NOMO-1 (cell line): ENCODE results near the gene POLD1.
"Not testable (repeated sequence)": the region's sequence is repeated elsewhere in the genome, so short reads cannot be mapped to it uniquely, and the experiment has no call there.

Experiments used
- DNase-seq, 2 experiments: peaks; one replicate each; lab custom pipeline; 2025; ENCODE audit not compliant: unreplicated experiment in 2 of 2; lab: John Stamatoyannopoulos, UW

The POLD1 gene

DNA sequence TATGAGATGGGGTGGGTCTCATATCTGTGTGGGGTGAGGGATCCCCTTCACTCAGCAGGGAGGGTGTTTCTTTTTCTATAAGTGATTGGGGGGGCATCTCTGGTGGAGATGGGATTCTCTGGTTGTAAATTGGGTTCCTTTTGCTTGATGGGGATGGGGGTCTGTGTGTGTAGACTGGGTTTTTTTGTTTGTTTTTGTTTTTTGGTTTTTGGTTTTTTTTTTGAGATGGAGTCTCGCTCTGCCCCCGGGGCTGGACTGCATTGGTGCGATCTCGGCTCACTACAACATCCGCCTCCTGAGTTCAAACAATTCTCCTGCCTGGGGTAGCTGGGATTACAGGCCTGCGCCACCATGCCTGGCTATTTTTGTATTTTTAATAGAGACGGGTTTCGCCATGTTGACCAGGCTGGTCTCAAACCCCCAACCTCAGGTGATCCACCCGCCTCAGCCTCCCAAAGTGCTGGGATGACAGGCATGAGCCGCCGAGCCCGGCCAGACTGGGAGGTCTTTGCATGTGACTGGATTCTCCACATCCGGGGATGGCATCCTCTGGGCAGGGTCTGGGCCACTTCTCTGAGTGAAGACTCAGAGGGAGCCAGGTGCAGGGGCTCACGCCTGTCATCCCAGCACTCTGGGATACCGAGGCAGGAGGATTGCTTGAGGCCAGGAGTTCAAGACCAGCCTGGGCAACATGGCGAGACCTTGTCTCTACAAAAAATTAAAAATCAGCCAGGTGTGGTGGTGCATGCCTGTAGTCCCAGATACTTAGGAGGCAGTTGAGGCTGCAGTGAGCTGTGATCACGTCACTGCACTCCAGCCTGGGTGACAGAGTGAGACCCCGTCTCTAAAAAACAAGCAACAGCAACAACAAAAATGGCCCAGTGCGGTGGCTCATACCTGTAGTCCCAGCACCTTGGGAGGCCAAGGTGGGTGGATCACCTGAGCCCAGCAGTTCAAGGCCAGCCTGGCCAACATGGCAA is 49.3 kb downstream of the POLD1 start:
- DNase-seq: no peak

DNA sequence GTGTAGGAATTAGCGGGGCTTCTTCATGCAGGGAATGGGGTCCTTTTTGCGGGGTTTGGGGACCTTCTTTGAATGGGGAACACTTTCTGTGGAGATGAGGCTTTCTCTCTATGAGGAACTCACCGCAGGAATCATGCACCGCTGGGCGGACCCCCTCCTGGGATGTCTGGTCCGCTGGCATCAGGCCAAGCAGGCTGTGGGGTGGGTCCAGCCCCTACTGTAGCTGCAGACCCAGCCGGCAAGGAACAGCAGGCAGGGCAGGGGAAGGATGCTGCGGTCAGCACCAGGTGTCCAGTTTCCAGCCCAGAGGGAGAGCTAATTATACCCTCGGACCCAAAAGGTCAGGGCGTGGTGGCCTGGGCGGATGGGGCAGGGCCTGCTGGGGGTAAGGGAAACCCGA is 50.4 kb downstream of the POLD1 start:
- DNase-seq: no peak

DNA sequence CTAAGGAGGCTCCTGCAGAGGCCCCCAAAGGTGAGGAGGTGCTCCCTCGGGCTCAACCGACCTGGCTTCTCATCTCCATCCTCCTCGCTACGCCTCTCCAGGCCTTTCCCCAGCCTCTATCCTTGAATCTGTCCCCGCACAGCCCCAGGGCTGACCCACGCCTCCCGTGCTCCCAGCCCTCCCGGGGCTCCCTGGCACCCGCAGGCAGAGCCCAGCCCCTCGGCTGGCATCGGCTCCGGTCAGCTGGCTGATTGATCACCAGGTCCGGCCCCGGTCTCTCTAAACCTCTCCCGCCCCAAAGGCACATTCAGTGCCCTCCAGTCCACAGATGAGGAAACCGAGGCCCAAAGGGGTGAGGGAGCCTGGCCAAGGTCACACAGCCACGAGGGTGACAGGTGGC is 51.1 kb downstream of the POLD1 start:
- no peak for DNase-seq

DNA sequence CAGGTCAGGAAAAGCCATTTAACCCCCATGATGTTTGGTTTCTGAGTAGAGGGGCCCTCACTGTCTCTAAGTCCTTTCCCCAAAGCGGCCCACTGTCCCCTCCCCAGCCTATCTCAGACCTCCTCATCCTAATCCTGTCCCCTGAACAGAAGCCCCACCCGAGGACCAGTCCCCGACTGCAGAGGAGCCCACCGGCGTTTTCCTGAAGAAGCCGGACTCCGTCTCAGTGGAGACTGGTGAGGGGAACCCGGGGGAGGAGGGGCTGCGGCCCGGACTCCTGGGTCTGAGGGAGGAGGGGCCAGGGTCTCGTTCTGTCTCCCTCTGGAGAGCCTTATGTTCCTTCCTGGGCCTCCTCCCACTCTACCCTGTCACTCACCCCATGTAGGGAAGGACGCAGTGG is 51.5 kb downstream of the POLD1 start:
- no peak for DNase-seq

DNA sequence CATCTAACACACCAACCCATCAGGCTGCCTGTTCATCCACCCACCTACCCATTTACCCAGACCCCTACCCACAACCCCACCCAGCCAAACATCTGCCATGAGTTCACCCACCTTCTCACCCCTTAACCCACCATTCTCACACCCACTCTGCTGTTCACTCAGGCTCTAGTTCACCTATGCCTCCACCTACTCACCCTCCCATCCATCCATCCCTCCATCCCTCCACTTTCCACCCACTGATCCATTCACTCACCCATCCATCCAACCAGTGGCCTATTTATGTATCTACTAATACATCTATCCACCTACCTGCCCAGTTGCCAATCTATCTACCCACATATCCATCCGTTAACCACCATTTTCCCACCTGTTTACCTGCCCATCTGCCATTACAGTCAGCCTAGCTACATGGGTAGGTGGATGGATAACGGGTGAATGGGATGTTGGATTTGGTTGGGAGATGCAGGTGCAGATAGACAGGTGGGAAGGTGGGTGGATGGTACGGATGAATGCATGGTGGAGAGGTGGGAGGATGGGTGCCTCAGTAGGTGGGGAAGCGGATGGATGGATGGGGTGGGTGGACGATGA is 53.8 kb downstream of the POLD1 start:
- no peak for DNase-seq

DNA sequence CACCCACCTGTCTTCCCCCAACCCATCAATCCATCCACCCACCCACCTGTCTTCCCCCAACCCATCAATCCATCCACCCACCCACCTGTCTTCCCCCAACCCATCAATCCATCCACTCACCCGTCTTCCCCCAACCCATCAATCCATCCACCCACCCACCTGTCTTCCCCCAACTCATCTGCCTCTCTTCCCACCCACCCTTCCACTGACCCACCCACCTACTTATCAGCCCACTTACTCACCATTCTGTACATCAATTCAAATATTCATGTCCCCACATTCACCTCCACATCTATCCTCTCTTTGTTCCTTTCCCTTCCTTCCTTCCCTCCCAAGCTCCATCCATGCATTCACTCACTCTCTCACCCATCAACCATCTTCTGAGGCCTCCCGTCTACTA is 55.0 kb downstream of the POLD1 start:
- DNase-seq: not testable (repeated sequence)

DNA sequence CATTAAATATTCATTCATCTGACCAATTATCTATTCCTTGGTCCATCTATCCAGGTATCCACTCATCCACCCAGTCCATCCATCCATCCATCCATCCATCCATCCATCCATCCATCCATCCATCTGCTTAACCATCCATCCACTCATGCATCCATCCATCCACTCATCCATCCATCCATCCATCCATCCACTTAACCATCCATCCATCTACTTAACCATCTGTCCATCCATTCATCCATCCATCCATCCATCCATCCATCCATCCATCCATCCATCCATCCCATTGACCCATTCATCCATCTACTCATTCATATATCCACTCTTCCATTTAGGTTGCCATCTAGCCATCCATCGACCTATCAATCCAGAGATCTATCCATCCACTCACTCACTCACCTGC is 59.9 kb downstream of the POLD1 start:
- no peak for DNase-seq

DNA sequence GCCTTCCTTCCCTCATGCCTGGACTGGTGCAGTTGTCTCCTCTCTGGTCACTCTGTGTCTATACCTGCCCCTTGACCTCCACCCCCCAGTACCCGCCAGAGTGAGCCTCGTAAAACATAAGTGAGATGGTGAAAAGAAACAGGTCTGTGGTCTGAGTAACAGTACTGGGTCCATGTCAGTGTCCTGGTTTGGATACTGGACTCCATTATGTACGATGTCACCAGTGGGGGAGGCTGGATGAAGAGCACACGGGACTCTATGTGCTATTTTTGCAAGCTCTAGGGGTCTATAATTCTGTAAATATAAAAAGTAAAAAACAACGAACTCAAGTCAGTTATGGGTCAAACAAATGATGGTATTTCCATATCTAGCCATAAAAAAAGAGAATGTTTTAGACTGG is 62.9 kb downstream of the POLD1 start:
- no peak for DNase-seq

DNA sequence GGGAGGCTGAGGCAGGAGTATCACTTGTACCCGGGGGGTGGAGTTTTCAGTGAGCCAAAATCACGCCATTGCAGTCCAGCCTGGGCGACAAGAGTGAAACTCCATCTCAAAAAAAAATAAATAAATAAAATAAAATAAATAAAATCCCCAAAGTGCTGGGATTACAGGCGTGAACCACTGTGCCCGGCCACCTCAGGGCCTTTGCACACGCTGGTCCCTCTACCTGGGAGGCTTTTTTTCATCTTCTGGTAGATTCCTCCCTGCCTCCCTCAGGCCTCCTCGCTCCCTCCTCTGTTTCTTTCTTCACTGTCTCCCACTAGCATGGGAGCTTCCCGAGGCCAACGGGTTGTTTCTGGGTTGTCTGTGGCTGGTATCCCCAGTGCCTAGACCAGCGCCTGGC is 63.6 kb downstream of the POLD1 start:
- DNase-seq: no peak

DNA sequence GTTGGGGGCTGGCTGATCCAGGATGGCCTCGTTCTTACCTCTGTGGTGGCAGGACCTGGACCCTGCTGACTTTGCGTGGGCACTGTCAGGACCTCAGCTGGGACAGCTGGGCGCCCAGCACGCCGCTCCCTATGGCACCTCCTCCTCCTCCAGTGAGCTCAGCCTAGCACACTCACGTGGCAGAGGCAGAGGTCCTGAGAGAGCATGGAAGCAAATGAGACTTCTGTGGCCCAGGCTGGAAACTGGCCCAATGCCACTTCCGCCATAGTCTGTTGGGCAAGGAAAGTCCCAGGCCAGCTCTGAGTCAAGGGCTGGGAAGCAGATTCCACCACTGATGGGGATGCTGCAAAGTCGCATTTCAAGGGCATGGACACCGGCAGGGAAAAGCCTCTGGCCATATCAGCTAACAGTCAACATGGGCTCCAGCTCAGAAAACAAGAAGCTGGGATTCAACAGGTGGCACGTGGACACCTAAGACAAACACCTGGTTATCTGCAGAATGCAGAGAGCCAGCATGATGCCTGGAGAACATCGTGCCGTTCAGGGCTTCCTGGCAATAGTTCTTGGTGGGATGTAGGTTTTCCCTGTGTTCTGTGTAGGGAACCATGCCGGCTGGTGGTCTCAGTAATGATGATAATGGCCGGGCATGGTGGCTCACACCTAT is 65.2 kb downstream of the POLD1 start:
- DNase-seq: no peak

DNA sequence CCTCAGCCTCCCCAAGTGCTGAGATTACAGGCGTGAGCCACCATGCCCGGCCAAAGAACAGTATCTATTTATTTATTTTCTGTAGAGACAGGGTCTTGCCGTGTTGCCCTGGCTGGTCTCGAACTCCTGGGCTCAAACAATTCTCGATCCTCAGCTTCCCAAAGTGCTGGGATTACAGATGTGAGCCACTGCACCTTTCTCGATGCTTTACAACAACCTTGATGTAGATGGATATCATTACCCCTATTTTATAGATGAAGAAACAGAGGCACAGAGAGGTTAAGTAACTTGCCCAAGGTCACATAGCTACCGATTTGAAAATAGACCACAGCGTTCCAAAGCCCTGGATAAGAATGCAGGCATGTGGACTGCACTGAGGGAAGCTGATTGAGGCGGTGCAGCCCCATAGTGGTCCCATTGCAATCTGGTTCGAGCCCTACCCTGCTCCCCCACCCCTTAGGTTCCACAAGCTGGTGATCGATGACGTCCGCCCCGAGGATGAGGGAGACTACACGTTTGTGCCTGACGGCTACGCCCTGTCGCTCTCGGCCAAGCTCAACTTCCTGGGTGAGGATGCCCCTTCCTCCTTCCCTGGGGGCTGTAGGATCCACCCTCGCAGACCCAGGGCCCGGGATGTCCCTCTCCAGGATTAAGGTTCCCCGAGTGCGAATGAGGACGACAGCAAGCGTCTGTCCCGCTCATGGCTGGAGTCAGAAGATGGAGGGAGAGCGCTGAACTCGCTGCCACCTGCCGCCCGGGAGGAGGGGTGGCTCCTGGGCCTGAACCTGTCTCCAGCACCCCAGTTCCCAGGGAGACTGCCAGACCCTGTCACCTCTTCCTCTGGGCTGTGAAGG is 66.4 kb downstream of the POLD1 start:
- DNase-seq: no peak

DNA sequence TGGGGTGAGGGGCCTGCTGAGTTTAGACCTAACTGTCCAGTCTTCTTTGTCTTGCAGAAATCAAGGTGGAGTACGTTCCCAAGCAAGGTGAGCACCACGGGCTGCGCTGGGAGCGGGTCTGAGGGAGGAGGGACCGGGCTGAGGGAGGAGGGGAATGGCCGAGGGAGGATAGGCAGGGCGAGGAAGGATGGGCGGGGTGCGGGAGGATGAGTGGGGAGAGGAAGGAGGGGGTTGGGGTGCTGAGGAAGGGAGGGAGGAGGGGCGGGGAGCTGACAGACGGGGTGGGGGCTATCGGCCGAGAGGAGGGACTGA is 67.0 kb downstream of the POLD1 start:
- no peak for DNase-seq

DNA sequence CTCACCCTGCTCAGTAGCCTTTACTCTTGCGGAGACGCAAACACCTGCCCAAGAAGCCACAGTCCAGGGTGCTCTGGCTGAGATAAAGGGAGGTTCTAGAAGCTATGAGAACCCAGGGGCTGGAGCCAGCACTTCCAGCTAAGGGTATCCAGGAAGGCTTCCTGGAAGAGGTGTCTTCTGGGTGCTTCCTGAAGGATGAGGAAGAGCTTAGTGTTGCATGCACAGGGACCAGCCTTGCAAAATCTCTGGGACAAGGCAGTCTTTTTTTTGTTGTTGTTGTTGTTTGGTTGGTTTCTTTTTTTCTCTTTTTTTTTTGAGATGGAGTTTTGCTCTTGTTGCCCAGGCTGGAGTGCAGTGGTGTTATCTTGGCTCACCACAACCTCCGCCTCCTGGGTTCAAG is 69.1 kb downstream of the POLD1 start:
- DNase-seq: no peak

DNA sequence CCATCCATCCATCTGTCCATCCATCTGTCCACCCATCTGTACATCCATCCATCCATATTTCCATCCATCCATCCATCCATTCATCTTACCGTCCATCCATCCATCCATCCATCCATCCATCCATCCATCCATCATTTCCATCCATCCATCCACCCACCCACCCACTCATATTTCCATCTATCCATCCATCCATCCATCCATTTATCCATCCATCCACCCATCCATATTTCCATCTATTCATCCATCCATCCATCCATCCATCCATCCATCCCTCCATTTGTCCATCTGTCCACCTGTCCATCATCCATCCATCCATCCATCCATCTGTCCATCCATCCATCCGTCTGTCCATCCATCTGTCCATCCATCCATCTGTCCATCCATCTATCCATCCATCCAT is 71.8 kb downstream of the POLD1 start:
- DNase-seq: no peak

DNA sequence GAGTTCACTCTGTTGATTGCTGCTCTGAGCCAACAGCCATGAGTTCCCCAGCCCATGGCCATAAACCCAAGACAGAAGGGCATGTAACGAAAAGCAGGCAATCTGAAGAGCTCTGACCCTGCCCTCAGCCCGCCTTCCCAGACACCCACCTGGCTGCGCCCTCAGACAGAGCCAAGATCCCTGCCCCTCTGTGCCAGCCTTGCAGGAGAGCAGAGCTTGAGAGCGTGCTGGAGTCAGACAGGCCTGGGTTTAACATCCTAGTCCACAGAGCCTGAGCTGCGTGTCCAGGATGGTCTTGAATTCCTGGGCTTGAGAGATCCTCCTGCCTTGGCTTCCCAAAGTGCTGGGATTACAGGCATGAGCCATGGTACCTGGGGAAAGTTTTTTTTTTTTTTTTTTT is 73.2 kb downstream of the POLD1 start:
- no peak for DNase-seq

DNA sequence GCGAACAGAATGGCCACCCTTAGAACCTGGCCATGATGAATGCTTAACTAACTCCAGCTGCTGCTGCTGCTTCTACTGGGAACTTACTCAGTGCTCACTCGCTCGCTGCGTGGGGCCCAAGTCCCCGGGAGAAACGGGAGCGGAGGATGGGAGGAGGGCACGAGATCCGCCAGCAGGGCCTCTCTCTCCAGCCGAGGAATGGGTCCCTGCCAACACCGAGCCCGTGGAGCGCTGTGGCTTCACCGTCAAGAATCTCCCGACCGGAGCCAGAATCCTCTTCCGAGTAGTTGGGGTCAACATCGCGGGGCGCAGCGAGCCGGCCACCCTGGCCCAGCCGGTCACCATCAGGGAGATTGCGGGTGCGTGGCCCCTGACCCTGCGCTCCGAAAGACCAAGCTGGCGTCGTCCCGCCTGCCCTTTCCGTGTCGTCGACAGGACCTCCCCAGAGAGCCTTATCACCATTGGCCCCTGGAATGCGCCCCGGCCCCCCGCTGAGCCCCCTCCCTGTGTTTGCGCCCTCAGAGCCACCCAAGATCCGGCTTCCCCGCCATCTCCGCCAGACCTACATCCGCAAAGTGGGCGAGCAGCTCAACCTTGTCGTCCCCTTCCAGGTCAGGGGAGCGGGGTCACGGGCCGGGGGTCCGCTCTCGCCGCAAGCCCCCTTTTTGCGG is 74.4 kb downstream of the POLD1 start:
- no peak for DNase-seq

DNA sequence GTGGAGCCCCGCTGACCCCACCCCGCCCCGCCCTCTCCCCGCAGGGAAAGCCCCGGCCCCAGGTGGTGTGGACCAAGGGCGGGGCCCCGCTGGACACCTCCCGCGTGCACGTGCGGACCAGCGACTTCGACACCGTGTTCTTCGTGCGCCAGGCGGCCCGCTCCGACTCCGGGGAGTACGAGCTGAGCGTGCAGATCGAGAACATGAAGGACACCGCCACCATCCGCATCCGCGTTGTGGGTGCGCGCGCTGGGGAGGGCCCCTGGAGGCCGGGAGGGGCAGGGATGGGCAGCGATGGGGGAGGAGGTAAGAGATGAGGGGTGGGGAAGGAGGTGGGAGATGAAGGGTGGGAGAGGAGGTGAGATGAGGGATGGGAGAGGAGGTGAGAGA is 74.9 kb downstream of the POLD1 start:
- no peak for DNase-seq

DNA sequence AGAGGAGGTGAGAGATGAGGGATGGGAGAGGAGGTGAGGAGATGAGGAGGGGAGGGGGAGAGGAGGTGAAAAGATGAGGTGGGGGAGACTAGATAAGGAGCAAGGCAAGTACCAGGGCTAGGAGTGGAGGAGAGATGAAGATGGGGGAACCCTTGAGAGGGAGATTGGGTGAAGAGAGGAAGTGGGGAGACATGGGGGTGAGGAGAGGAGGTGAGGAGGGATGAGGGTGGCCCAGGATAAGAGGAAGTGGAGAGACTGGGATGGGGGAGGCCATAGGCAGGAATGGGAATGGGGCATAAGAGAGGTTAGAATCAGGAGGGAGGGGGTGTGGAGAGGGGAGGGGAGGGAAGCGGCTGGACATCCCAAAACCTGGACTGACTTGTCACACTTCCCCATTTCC is 75.5 kb downstream of the POLD1 start:
- no peak for DNase-seq

DNA sequence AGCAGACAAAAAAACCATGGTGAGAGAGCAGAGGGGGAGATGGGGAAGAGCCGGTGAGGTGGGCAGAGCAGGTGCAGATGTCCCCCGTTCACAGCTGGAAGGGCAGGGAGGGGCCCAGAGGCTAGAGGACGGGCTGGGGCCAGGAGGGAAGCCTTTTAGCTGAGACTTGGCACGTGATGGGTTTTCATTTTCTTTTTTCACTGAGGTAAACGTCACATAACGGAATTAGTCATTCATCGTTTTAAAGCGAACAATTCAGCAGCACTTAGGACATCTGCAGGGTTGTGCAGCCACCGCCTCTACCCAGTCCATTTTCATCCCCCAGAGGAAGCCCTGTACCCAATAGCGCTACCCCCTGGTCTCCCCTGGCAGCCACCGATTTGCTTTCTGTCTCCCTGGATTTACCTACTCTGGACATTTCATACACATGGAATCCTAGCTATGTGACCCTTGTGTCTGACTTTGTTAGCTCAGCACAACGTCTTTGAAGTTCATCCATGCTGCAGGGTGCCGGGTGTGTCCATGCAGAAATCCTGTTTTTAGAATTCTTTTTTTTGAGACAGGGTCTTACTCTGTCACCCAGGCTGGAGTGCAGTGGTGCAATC is 76.1 kb downstream of the POLD1 start:
- DNase-seq: no peak
